H54 (cell line): ENCODE results near the gene LRP3.
"Not testable (repeated sequence)": the region's sequence is repeated elsewhere in the genome, so short reads cannot be mapped to it uniquely, and the experiment has no call there.

ENCODE experiments used
- DNase-seq: peaks from one replicate; pipeline ENCODE4 v3.0.0; 2011; ENCODE audit warnings: low spot score, mixed read lengths; ENCODE audit not compliant: insufficient read length
- FAIRE-seq: peaks from 3 replicates; lab custom pipeline; 2011; peaks lifted over from hg19 to GRCh38; lab: Jason Lieb, UNC
- POLR2A ChIP-seq: IDR thresholded peaks from 2 replicates; pipeline ENCODE4 v1.6.1; 2011; ENCODE audit warnings: low read depth, mild to moderate bottlenecking, low read length

Gene LRP3

GRCh38 chr19:33202546-33203507, 8.7 kb downstream of the LRP3 start:
- DNase-seq (no peak), FAIRE-seq (no peak)
- TF ChIP-seq POLR2A, result no peak

- no peak for TF ChIP-seq POLR2A
- DNase-seq (no peak), FAIRE-seq (no peak)
These were observed 9.4 kb downstream of the LRP3 start for GRCh38 chr19:33203529-33203928.

GRCh38 chr19:33204136-33204973, 10.2 kb downstream of the LRP3 start:
- no peak for DNase-seq
- FAIRE-seq, result no peak
- TF ChIP-seq POLR2A, result no peak

- TF ChIP-seq POLR2A, result no peak
- no peak for DNase-seq
- FAIRE-seq, result no peak
These were observed 11.0 kb downstream of the LRP3 start for GRCh38 chr19:33205110-33205509.

- DNase-seq, result no peak
- FAIRE-seq, result no peak
- TF ChIP-seq POLR2A, result no peak
These were observed 11.6 kb downstream of the LRP3 start for GRCh38 chr19:33205531-33206260.

GRCh38 chr19:33206261-33207039, 12.3 kb downstream of the LRP3 start:
- FAIRE-seq (no peak), DNase-seq (no peak)
- TF ChIP-seq POLR2A, result no peak

GRCh38 chr19:33207040-33207620, 13.0 kb downstream of the LRP3 start:
- TF ChIP-seq POLR2A, result no peak
- FAIRE-seq (no peak), DNase-seq (no peak)

GRCh38 chr19:33207903-33208302, 13.8 kb downstream of the LRP3 start:
- DNase-seq, result no peak
- TF ChIP-seq POLR2A, result no peak
- FAIRE-seq, result no peak

- DNase-seq (no peak), FAIRE-seq (no peak)
- no peak for TF ChIP-seq POLR2A
These were observed 14.3 kb downstream of the LRP3 start for GRCh38 chr19:33208371-33208895.

GRCh38 chr19:33208904-33209849, 15.0 kb downstream of the LRP3 start:
- no peak for FAIRE-seq
- TF ChIP-seq POLR2A, result no peak
- no peak for DNase-seq

GRCh38 chr19:33209850-33210230, 15.7 kb downstream of the LRP3 start:
- not testable (repeated sequence) for FAIRE-seq, DNase-seq
